GM21737 (cell line): ENCODE measurements around the gene PIAS1.
"Not testable (repeated sequence)": the region's sequence is repeated elsewhere in the genome, so short reads cannot be mapped to it uniquely, and the experiment has no call there.

Experiments used
- ATAC-seq: cut with Tn5 transposase; IDR thresholded peaks from one replicate; pipeline ENCODE4 v1.9.1; 2021; ENCODE audit warnings: mild to moderate bottlenecking, moderate library complexity; ENCODE audit not compliant: unreplicated experiment

PIAS1 gene

DNA sequence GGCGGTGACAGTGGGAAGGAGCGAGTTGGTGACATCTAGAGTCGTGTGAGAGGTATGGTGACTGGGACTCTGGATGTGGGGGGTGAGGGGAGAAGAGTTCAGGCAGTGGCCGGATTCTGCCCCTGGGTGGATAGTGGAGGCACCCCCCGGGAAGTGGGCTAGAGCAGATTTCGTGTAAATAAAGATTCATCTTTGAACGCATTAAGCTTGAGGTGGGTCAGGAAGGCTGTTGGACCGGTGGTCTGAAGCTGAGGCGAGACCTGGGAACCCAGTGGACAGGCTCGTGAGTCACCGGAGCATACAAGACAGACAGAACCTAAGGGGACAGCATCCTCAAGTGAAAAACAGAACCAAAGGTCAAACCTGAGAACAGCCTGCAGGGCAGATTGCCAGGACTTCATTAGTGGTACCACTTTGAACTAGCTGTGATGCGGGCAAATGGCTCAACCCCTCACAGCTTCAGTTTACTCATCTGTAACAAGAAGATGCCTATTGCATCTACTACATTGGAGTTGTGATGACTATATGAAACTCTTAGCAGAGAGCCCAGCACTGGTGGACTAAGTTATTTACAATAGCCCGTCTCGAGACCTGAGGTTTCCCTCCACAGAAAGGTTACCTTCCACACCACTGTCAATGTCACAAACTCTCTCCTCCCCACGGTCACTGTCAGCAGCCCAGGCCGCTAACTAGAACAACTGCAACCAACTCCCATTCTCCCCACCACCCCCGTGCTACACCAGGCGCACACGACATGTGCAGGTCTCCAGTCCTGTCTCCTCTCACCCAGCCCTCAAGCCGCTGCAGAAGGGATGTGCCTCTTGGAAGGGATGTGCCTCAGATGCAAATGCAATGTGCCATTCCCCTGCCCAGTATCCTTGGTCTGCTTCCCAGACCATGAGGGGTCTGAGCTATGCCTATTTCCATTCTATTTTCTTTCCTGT is 176.3 kb downstream of the PIAS1 start:
- no peak for ATAC-seq

DNA sequence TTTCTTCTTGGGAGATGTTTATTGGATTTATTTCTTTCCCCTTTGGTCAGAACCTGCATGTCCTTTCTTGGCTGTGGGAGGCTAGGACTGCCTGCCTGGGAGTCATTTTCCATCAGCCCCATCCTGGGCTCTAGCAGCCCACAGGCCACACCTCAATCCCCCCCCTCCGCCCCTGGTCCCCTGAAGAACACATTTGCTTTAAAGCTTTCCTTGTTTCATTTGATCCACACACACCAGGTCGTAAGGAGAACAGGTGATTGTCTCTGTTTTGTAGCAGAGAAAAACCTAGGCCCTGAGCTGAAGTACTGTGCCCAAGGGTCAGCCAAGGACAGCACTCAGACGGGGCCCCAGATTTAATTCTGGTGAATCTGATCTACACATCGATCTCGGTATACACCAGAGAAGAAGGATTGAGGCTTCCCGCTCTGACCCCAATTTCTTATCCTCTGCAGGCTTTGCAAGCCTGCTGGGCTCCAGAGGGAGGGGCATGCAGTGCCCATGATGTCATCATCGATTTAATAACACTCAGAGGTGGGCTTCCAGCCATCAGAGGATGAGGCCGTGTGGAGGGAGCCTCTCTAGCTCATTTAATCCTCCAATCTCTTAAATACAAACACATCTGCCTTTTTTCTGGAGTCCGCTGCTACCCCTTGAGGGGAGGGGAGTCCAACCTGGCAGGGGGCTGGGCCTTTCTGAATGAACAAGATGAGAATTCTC is 177.1 kb downstream of the PIAS1 start:
- ATAC-seq = no peak

DNA sequence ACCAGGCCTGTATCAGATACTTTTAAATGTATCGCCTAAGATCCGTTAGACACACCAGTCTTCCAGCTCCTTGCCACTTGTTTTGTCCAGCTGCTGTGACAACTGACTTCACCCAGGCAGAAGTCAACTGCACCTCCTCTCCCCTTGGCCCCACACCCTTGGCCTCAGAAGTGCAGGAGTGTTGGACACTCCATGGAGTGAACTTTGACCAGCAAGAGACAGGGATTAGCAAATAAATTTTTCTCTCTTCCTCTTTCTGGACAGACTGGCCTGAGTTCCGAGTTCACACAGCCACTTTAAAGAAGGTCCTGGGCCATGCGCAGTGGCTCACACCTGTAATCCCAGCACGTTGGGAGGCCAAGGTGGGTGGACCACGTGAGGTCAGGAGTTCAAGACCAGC is 178.3 kb downstream of the PIAS1 start:
- no peak for ATAC-seq

DNA sequence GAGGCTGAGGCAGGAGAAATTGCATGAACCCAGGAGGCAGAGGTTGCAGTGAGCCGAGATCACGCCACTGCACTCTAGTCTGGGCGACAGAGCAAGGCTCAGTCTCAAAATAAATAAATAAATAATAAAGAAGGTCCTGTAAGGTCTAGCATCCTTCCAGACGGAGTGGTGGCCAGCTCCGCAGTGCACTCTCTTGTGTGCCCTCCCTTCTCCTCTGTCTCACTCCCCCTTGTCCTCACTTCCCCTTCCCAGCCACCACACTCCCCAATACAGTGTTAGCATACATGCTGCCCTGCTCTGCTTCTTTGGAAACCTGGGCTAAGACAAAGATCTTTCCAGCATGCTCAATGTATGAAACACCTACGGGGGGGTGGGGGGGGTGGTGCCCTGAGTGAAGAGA is 178.8 kb downstream of the PIAS1 start:
- ATAC-seq = no peak

DNA sequence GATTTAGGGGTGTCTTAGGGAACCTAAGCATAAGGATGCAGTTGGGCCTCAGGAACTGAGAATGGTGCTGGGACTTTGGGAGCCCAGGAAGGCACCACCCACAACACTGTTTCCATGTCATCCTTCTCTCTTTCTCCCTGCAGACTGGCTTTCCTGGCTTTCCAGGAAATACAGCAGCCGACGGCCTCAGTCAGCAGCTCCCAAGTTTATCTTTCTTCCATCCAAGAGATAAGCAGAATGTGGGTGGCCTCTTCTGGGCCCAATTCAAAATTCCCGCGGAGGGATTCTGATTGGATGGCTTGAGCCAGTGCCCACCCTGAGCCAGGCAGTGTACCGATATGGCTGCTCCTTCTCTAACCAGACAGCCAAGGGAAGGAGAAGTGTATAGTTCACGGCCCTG is 179.9 kb downstream of the PIAS1 start:
- no peak for ATAC-seq

DNA sequence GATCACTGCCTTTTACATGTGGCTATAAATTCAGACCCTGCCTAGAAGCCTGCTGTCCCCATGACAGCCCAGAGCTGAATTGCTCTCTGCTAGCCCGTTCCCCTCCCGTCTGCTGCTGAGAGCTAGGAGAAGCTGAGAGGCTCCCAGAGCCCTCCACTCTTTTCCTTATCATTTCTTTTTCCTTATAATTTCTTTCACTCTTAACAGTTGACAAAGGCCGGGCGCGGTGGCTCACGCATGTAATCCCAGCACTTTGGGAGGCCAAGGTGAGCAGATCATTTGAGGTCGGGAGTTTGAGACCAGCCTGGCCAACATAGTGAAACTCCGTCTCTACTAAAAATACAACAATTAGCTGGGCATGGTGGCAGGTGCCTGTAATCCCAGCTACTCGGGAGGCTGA is 180.4 kb downstream of the PIAS1 start:
- not testable (repeated sequence) for ATAC-seq

DNA sequence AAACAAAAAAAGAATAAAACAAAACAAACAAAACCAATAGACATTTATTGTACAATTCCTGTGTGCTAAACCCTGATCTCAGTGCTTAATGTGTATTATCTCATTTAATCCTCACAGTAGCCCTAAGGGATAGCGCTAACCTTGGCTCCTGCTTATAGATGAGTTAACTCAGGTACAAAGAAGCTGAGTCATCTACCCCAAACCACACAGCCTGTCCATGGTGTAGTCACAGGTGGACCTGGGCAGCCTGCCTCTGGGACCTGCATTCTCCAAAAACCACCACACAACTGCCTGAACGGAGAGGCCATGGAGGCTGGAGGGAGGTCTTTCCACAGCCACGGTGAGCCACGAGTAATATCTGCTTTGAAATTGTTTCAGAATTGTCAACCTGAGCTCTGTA is 180.9 kb downstream of the PIAS1 start:
- no peak for ATAC-seq

DNA sequence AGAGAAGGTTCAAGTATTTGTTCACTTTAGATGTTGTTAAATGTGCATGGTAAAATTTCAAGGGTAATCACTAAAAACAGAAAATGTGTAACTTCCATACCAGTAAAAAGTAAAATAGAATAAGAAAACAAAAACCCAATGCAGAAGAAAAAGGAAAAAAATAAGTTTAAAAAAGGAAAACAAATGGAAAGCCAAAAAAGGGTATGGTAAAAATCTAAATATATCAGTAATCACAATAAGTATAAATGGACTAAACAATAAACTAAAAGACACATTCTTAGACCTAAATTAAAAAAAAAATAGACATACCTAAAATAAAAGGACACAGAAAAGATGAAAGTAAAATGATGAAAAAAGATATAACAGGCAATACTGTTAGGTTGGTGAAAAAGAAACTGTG is 184.9 kb downstream of the PIAS1 start:
- no peak for ATAC-seq

DNA sequence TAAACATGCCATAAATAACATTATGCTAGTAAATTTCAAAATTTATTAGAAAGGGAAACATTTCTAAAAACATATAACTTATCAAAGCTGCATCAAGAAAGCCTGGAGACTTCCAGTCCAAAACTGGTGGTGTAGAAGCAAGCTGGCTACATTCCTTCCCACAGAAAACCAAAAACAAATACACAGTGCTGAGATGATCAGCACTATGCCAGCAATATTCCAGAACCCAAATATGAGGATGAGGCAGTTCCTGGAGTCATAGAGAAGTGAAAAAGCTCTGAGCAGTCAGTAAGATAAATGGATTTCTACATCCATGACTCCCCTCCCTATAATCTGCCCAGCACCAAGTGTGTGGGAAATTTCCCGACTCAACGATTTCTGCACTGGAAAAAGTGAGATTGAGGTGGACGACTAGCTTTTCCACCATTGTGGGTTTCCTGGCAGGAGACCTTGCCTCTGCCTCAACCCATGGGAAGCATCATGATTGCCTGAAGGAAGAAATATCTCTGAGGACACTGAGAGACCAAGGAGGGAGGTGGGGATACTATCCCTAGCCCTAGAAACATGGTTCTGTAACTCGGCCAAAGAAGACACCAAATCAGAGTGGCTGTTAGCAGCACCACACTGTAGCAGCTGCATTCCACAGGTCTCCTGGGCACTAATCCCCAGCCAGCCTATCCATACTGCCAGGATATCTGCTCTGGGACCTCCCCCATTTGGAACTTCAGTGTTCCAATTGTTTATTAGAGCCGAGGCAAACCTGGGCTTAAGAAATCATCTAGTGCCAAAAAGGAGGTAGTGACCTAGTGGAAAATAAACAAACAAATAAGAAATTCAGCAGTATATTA is 187.2 kb downstream of the PIAS1 start:
- ATAC-seq = no peak
